Right atrium auricular region (tissue), 2 donors: ENCODE results near the gene TMEM178B. TPM values are rescaled to one million over a fixed set of nuclear protein-coding genes. Genes with fewer than 3 reads are reported as not detected.

Experiments
- DNase-seq: peaks from one replicate; pipeline ENCODE4 v3.0.0-alpha.2; 2019; ENCODE audit warnings: low spot score
- H3K27ac ChIP-seq, 2 donors: fragments of 200-600 bp; sonication (generic); 1 replicate in 1 of 2; 2 replicates in 1 of 2; pipeline ENCODE4 v1.5.1; 2016 to 2019
- H3K27me3 ChIP-seq, 2 donors: fragments of 200-600 bp; sonication (generic); one replicate each; pipeline versions ENCODE4 v1.5.1 to v1.6.0; 2017 to 2019
- H3K36me3 ChIP-seq: fragments of 200-600 bp; sonication (generic); one replicate; pipeline ENCODE4 v1.5.1; 2016
- H3K4me1 ChIP-seq, 2 donors: fragments of 200-600 bp; sonication (generic); one replicate each; pipeline versions ENCODE4 v1.5.1 to v1.6.0; 2017 to 2019
- H3K4me3 ChIP-seq, 2 donors: fragments of 200-600 bp; sonication (generic); 1 replicate in 1 of 2; 2 replicates in 1 of 2; pipeline ENCODE4 v1.5.1; 2017 to 2019; ENCODE audit warnings: mild to moderate bottlenecking in 1 of 2, moderate library complexity in 1 of 2
- H3K9me3 ChIP-seq, 2 donors: fragments of 200-600 bp; sonication (generic); one replicate each; pipeline ENCODE4 v1.5.1; 2019
- CTCF ChIP-seq, 2 donors: fragments of 200-600 bp; sonication (generic); IDR thresholded peaks; one replicate each; pipeline ENCODE4 v1.5.1; 2019; ENCODE audit warnings: antibody characterized with exemption in 2 of 2
- total RNA-seq, 2 donors: library from RNA; depleted of rRNA; stranded (reverse); fragments of >200 nt; gene quantifications; one replicate each; pipeline ENCODE4 v1.1.0, GENCODE V29; 2016

TMEM178B gene
- total RNA-seq, 2 donors from 2014 or later, result 15.8 to 48.7 TPM

GRCh38 chr7:141527076-141527475 lies 453.2 kb downstream of the TMEM178B start:
- Histone ChIP-seq H3K27me3 (no peaks in the 10 kb centered on the region), H3K9me3 (no peaks in the 10 kb centered on the region), H3K36me3 (no peaks in the 10 kb centered on the region), H3K4me1 (no peaks in the 10 kb centered on the region), H3K4me3 (no peak overlapping the region), H3K27ac (no peak overlapping the region)
- TF ChIP-seq CTCF (IDR thresholded peaks at IDR 0.05), result no peak
- no peak for DNase-seq

- Histone ChIP-seq H3K4me1 (peaks cover 0 to under 1% of the 10 kb centered on the region in 2 donors), H3K27ac (no peak overlapping the region), H3K27me3 (no peaks in the 10 kb centered on the region), H3K36me3 (no peaks in the 10 kb centered on the region), H3K9me3 (no peaks in the 10 kb centered on the region), H3K4me3 (no peak overlapping the region)
- no peak for DNase-seq
- no peak for TF ChIP-seq CTCF (IDR thresholded peaks at IDR 0.05)
Measured at GRCh38 chr7:141528399-141528798, 454.5 kb downstream of the TMEM178B start.

Other genes starting within 250 kb of the TMEM178B start
- gene BRAF, start 149.1 kb upstream of the TMEM178B start, total RNA-seq, result 10 to 100 TPM; 23.5 to 29.2 TPM
- gene MRPS33, start 59.1 kb upstream of the TMEM178B start, total RNA-seq, result 10 to 100 TPM; 36.1 to 47.4 TPM